Hepatocyte (in vitro differentiated cells): Measurements from ENCODE around the gene AVEN. TPM values are rescaled to one million over a fixed set of nuclear protein-coding genes. Genes with fewer than 3 reads are reported as not detected.

Source experiments
- DNase-seq: peaks from one replicate; pipeline ENCODE4 v3.0.0-alpha.2; 2016; ENCODE audit warnings: low spot score
- H2AFZ ChIP-seq: fragments of 200-600 bp; sonication (generic); 2 replicates; pipeline ENCODE4 v1.6.0; 2016; ENCODE audit warnings: antibody characterized with exemption, mild to moderate bottlenecking
- H3K27ac ChIP-seq: fragments of 200-600 bp; sonication (generic); 2 replicates; pipeline ENCODE4 v1.5.1; 2016; ENCODE audit warnings: mild to moderate bottlenecking
- H3K27me3 ChIP-seq: fragments of 200-600 bp; sonication (generic); 2 replicates; pipeline ENCODE4 v1.6.1; 2016
- H3K36me3 ChIP-seq: fragments of 200-600 bp; sonication (generic); replicated peaks from 2 replicates; pipeline ENCODE4 v1.5.1; 2016; ENCODE audit warnings: low read depth; ENCODE audit not compliant: insufficient read depth
- H3K4me1 ChIP-seq: fragments of 200-600 bp; sonication (generic); 2 replicates; pipeline ENCODE4 v1.5.1; 2016; ENCODE audit warnings: mild to moderate bottlenecking, moderate library complexity; ENCODE audit not compliant: insufficient read depth
- H3K4me2 ChIP-seq: fragments of 200-600 bp; sonication (generic); 2 replicates; pipeline ENCODE4 v1.6.0; 2016
- H3K4me3 ChIP-seq: fragments of 200-600 bp; sonication (generic); 2 replicates; pipeline ENCODE4 v1.5.1; 2016; ENCODE audit warnings: mild to moderate bottlenecking
- H3K79me2 ChIP-seq: fragments of 200-600 bp; sonication (generic); 2 replicates; pipeline ENCODE4 v1.6.0; 2017; ENCODE audit warnings: mild to moderate bottlenecking
- H3K9me2 ChIP-seq: fragments of 200-600 bp; sonication (generic); replicated peaks from 2 replicates; pipeline ENCODE4 v1.6.0; 2017; ENCODE audit warnings: mild to moderate bottlenecking; ENCODE audit not compliant: insufficient read depth
- H3K9me3 ChIP-seq: fragments of 200-600 bp; sonication (generic); 2 replicates; pipeline ENCODE4 v1.5.1; 2016; ENCODE audit warnings: low read depth, mild to moderate bottlenecking
- H4K20me1 ChIP-seq: fragments of 200-600 bp; sonication (generic); 2 replicates; pipeline ENCODE4 v1.6.0; 2016; ENCODE audit warnings: mild to moderate bottlenecking; ENCODE audit not compliant: insufficient read depth, poor library complexity, severe bottlenecking
- CTCF ChIP-seq: fragments of 200-600 bp; sonication (generic); IDR thresholded peaks from 2 replicates; pipeline ENCODE4 v1.5.1; 2016; ENCODE audit warnings: antibody characterized with exemption, mild to moderate bottlenecking; ENCODE audit not compliant: poor library complexity
- EZH2 ChIP-seq: fragments of 200-600 bp; sonication (generic); IDR thresholded peaks from 2 replicates; pipeline ENCODE4 v1.6.1; 2016; ENCODE audit warnings: antibody characterized with exemption, mild to moderate bottlenecking, borderline replicate concordance
- EZH2phosphoT487 ChIP-seq: fragments of 200-600 bp; sonication (generic); IDR thresholded peaks from one replicate; pipeline ENCODE4 v1.6.1; 2018; ENCODE audit warnings: antibody characterized with exemption, mild to moderate bottlenecking, low read depth, moderate library complexity; ENCODE audit not compliant: unreplicated experiment, severe bottlenecking
- WGBS: methylation state at CpG from one replicate; pipeline ENCODE4 v1.1.6; 2016; ENCODE audit warnings: low lambda C conversion rate; ENCODE audit errors: missing lambda C conversion rate; 5-methylcytosine and 5-hydroxymethylcytosine counted together
- polyA plus RNA-seq: library from polyadenylated mRNA; unstranded; fragments of >200 nt; fragmentation: Nextera tagmentation; extraction: Ambion mirVana; gene quantifications from 2 replicates; pipeline ENCODE4 v1.2.1, GENCODE V29; 2016
- total RNA-seq: library from RNA; depleted of rRNA; stranded (reverse); fragments of >200 nt; gene quantifications from 2 replicates; pipeline ENCODE4 v1.2.3, GENCODE V29; 2014

The AVEN gene
- total and polyA plus RNA-seq, 2 experiments from 2014 or later: 14.8 to 16.4 TPM

GRCh38 chr15:33960549-33960935, 78.5 kb downstream of the AVEN start:
- Histone ChIP-seq H4K20me1 (no peaks in the 10 kb centered on the region), H3K27me3 (no peaks in the 10 kb centered on the region), H3K79me2 (no peaks in the 10 kb centered on the region), H3K9me2 (no peaks in the 10 kb centered on the region), H3K4me1 (no peaks in the 10 kb centered on the region), H2AFZ (no peak overlapping the region), H3K27ac (no peak overlapping the region), H3K4me3 (no peak overlapping the region), H3K36me3 (no peaks in the 10 kb centered on the region), H3K4me2 (no peak overlapping the region), H3K9me3 (no peaks in the 10 kb centered on the region)
- TF ChIP-seq EZH2phosphoT487: no peak
- TF ChIP-seq CTCF: no peak
- TF ChIP-seq EZH2: no peak
- no peak for DNase-seq
- 67% methylated on average over 3 of the region's 3 CpGs for WGBS

GRCh38 chr15:33959844-33960548, 79.0 kb downstream of the AVEN start:
- DNase-seq: no peak
- H3K4me3 ChIP-seq: no peak overlapping the region
- no peaks in the 10 kb centered on the region for H3K4me1 ChIP-seq
- no peaks in the 10 kb centered on the region for H3K9me2 ChIP-seq
- no peak overlapping the region for H3K4me2 ChIP-seq
- no peaks in the 10 kb centered on the region for H4K20me1 ChIP-seq
- no peak overlapping the region for H3K27ac ChIP-seq
- no peaks in the 10 kb centered on the region for H3K36me3 ChIP-seq
- no peak for TF ChIP-seq CTCF
- no peak for TF ChIP-seq EZH2
- TF ChIP-seq EZH2phosphoT487: no peak
- no peaks in the 10 kb centered on the region for H3K9me3 ChIP-seq
- no peak overlapping the region for H2AFZ ChIP-seq
- WGBS: 92% methylated on average over 7 of the region's 7 CpGs
- no peaks in the 10 kb centered on the region for H3K79me2 ChIP-seq
- H3K27me3 ChIP-seq: no peaks in the 10 kb centered on the region

GRCh38 chr15:33956397-33956796, 82.6 kb downstream of the AVEN start:
- H3K27ac ChIP-seq: no peak overlapping the region
- DNase-seq: no peak
- TF ChIP-seq EZH2: no peak
- no peak for TF ChIP-seq EZH2phosphoT487
- no peak for TF ChIP-seq CTCF
- no peaks in the 10 kb centered on the region for H3K79me2 ChIP-seq
- no peaks in the 10 kb centered on the region for H3K36me3 ChIP-seq
- WGBS: 67% methylated on average over 1 of the region's 1 CpG
- no peak overlapping the region for H2AFZ ChIP-seq
- H3K27me3 ChIP-seq: no peaks in the 10 kb centered on the region
- no peaks in the 10 kb centered on the region for H4K20me1 ChIP-seq
- H3K9me3 ChIP-seq: no peaks in the 10 kb centered on the region
- H3K4me2 ChIP-seq: no peak overlapping the region
- H3K9me2 ChIP-seq: no peaks in the 10 kb centered on the region
- no peaks in the 10 kb centered on the region for H3K4me1 ChIP-seq
- no peak overlapping the region for H3K4me3 ChIP-seq
